NCI-H2029 (cell line): Measurements from ENCODE around the gene DHRS11.

Experiments
- DNase-seq: peaks from one replicate; lab custom pipeline; 2025; lab: John Stamatoyannopoulos, UW

Gene DHRS11, protein sequence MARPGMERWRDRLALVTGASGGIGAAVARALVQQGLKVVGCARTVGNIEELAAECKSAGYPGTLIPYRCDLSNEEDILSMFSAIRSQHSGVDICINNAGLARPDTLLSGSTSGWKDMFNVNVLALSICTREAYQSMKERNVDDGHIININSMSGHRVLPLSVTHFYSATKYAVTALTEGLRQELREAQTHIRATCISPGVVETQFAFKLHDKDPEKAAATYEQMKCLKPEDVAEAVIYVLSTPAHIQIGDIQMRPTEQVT

DNA sequence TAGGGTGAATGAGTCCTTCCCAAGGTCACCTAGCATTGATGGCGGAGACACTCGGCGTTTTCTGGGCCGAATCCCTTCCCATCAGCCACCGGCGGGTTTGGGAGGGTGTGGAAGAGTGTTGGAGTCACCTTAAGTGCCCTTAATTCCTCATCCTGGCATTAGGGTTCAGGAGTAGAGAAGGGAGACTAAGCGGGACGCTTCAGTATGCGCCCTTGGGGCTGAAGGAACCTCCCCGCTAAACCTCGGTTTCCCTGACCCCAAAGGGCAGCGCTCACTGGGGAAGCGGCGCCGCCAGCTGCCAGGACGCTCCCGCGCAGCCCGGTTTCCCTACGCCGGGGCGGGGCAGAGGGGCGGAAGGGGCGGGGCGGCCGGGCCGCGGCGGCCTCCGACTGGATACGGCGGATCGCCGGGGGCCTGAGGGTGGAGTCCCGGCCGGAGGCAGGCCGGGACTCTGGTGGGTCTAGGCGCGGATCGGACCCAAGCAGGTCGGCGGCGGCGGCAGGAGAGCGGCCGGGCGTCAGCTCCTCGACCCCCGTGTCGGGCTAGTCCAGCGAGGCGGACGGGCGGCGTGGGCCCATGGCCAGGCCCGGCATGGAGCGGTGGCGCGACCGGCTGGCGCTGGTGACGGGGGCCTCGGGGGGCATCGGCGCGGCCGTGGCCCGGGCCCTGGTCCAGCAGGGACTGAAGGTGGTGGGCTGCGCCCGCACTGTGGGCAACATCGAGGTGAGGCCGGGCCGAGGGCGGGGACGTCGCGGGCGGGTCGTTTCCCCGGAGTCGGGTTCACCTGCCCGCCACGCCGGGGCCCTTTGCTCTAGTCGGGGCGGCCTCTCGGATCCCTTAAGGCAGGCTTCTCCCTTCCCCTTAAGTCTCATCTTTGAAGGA lies at the start of gene DHRS11:
Gene DHRS11, plus strand, starts transcription at position 446 of the 882 bp plus-strand sequence. Its CDS starts 131 bp downstream, at position 577.
- DNase-seq, result peak; percentile 56

DNA sequence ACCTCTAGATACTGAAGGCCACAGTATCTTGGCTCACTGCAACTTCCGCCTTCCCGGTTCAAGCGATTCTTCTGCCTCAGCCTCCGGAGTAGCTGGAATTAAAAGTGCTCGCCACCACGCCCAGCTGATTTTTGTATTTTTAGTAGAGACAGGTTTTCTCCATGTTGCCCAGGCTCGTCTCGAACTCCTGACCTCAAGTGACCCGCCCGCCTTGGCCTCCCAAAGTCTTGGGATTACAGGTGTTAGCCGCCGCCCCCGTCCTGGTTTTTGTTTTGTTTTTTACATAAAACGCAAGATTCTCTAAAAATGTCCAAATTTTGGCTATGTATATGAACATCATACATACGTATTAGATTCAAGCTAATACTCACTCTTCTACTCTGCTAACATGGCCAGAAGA lies 48.9 kb upstream of the DHRS11 start:
- DNase-seq, result no peak

DNA sequence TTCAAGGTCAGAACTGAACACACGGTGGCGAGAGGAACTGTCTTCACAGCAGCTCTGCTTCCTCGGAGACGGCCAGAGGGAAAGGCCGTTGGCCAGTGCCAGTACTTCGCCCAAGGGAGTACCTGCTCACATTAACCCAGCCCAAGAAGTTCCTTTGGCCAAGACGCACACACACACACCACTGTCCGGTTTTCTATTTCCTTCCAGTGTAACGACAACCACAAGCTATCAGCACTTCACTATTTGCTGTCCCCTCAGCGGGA lies 47.7 kb upstream of the DHRS11 start:
- no peak for DNase-seq

DNA sequence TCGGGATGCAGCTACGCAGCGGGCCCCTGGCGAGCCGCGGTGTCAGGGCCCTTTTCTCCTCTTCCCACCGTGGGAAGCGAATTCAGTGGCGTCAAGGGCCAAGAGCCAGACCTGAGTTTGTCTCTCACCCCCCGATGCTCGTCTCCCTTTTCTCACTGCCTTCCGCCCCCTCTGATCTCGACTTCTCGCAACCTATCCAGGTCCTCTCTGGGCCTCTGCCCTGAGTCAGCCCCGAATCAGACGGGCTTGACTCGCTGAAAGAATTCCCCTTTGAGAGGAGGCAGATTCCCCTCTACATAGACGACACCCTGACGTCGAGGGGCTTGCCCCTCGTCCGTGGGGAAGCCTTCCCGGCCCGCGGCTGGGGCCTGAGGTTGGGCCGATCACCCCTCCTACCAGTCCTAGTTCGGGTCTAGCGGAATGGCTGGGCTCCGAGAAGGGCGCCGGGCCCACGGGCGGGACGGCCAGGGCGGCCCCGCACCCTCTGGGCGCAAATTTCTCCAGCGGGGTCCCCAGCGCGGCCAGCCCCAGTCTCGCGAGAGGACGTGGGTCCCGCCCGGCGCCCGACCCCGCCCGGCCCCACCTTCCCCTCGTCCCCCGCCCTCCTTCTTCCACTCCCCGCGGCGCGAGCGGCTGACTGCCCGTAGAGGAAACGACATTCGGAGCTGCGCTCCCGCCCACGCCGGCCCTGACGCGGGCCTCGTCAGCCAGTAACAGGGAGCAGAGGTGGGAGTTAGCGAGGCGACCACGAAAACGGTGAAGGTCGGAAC lies 47.2 kb upstream of the DHRS11 start, which contains the start of gene GGNBP2:
Gene GGNBP2, plus strand, starts transcription at position 613 of the 770 bp plus-strand sequence. CDS start 806 bp downstream, outside the sequence.
- DNase-seq, result peak; percentile 83

DNA sequence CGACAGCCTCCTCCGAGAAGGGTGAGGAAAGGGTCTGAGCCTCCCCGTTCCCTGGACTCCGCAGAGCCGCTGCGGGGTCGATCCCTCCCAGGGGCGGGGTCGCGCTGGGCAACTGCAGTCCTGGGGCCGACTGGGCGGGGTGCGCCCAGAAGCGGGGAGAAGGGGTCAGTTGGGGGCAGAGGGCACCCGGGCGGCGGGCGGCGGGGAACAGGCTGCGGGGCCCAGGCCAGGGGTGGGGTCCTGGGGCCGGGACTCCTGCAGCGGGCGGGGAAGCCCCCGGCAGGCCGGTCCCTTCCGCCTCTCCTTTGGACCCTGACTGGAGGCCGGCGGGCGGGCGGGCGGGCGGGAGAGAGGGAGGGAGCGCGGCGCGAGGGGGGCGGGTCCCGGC lies 46.6 kb upstream of the DHRS11 start:
- no peak for DNase-seq

DNA sequence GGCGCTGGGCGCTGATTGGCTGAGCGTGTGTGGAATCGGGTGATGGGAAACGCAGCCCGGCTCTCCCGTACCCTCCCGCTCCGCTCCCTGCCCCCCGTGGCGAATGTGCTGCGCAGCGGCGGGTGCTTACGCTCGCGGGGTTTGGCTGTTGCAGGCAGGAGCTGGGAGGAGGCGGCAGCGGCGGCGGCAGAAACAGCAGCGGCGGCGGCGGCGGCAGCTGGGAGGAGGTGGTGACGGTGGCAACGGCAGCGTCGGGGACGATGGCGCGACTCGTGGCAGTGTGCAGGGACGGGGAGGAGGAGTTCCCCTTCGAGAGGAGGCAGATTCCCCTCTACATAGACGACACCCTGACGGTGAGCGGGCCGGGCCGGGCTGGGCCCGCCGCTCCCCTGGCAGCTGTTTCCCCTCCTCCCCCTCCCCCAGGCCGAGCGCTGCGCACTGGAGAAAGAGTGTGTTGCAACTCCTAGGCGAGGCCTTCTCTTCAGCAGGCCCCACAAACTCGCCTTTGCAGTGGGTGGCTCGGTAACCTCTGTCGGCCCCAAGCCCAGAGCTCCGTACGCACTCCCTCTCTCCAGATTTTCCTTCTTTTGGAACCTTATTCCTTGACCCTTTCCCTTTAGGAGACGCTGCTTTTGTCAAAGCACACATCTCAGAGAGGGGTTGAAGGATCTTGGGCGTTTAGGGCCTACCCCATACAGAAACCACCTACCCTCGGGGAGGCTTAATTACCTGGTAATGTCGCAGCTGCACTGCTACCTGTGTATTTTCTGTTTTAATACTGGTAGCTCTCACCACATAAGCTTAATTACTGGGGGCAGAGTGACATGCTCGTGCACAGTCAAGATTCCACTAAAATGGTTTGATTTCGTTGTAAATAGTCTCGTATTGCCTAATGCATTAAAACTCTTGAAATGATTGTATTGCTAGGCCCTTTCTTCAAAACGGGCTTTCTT lies 45.9 kb upstream of the DHRS11 start:
- DNase-seq, result peak; percentile 93

DNA sequence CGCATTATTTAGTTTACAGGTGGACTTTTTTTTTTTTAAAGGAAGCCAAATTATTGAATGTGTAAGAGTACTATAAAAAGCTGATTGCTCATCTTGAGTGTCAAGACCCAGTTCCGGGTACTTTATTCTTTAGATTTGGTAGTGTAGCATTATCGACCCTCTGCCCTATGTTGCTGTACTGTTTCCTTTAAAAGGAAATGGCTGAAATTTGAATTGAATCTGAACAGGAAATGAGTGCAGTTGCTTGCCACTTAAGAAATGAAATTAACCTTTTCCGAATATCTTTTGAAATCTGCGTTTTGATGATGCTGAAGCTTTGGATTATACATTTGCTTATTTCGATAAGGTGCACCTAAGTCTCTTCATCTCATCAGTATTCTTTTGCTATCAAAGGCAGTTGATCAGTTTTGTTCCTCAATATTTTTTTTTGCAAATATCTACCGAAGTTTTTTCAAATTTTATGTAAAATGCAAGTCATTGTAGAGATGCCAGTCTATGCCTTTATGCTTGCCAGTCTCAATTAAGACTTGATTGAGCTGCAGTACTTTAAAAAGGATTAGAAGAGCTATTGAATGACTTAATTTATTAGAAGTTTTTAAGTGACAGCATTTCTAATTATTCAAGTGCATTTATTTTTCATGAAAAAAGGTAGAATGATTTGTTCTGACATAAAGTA lies 45.1 kb upstream of the DHRS11 start:
- DNase-seq, result no peak

DNA sequence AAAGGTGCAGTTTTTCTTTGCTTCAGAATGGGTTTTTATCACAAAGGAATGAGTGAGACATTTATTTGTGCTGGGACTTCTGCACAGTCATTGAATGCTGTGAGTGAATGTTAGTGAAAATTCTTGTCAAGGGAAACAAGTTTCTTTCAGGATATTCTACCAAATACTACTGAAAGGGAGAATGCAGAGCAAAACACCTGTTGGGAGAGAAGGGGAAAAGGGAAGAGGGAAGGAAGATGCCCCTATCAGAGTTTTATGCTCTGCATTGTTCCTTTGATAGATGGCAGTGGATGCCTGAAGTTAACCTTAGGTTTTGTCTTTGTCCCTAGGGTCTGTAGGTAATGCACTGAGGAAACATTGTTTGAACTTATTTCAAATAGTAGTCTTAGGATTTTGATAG lies 43.9 kb upstream of the DHRS11 start:
- DNase-seq, result no peak

DNA sequence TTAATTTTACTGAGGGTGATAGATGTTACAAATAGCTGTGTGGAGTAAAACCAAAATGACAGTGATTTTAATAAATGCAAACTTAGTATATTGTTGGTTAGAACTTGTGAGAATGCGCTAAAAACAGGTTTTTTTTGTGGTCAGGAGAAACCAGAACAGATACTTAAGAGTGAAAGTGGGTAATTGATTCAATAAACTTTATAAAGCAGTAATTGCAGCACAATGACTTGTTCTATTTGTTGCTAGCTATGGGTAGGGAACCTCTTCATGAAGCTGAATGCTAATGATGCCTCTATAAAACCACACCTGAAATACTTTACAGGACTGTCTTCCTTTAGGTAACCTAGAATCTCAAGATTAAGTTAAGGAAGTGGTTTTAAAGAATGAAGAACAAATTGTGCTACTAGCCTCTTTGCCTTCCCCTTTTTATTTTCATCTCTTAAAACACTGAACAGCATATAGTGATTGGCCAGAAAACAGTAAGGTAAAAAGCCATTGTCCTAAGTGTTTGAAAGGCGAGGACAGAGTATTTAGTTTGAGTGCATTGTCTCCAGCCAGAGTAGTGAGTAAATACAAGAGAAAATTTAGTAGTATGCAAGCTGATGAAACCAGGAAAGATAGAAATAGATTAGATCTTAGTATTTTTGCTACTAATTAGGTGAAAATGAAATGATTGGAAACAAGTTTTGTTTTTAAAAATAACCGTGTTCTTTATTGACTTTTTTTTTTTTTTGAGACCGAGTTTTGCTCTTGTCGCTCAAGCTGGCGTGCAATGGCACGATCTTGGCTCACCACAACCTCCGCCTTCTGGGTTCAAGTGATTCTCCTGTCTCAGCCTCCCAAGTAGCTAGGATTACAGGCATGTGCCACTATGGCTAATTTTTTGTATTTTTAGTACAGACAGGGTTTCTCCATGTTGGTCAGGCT lies 40.9 kb upstream of the DHRS11 start:
- DNase-seq, result no peak

DNA sequence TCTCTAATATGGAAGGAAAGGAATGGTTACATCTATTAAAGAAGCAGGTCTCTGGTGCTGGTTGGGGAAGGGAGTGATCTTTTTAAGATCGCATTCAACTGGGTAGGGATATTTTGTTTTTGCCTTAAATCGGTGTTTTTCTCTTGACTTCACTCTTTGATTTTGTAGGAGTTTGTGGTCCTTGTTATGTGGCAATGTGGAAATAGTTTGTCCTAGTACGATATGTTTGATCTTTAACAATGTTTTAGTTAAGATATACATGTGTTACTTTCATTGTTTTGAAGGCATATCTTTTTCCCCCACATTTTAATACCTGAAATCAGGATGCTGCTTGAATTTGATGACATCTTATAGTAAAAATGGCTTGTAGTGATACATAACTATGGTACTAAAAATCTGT lies 38.2 kb upstream of the DHRS11 start:
- DNase-seq, result no peak

DNA sequence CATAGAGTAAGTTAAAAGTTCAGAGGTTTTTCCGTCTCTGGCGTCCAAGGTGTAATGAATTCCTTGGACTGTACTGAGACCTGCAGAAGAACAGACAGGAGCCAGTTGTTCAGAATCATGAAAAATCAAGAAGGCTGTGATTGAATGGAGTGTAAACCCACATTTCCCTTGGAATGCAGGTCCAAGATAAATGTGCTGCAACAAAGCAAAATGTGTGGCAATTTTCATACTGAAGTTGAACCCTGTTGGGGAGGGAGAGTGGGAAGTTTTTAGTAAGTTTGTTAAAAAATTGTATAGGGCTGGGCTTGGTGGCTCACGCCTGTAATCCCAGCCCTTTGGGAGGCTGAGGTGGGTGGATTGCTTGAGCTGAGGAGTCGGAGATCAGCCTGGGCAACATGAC lies 25.6 kb upstream of the DHRS11 start:
- DNase-seq, result no peak

DNA sequence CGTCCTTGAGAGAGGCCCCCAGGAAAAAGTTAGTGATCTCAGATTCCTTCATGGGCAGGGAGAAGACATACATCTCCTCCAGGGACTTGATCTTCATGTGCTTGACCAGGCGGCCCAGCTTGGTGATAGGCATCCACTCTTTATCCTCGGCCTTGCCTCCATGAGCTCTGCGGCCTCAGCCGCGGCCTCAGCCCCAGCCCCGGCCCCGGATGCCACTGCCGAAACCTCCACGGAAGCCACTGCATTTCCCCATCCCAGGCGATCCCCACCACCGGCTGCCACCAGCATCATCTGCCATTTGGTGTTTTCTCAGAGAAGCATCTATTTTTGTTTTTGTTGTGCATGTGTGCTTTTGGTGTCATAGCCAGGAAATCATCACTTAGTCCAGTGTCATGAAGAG lies 16.7 kb upstream of the DHRS11 start:
- no peak for DNase-seq

DNA sequence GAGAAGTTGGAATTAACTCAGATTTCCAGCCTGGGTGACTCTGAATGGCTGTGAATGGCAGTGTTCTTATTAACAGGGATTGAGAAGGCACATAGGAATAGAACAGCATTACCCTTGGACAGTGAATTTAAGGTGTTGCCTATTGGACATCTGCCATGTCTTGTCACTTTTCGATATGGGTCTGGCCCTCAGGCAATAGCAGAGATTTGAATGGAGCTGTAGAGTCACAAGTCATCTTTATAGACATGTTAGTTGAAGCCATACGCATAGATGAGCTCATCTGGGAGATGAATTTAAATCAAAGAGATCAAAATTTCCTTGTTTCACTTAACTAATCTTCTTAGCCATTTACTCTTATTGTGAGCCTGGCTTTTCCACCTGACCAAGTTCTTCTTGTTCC lies 14.9 kb upstream of the DHRS11 start:
- DNase-seq, result no peak

DNA sequence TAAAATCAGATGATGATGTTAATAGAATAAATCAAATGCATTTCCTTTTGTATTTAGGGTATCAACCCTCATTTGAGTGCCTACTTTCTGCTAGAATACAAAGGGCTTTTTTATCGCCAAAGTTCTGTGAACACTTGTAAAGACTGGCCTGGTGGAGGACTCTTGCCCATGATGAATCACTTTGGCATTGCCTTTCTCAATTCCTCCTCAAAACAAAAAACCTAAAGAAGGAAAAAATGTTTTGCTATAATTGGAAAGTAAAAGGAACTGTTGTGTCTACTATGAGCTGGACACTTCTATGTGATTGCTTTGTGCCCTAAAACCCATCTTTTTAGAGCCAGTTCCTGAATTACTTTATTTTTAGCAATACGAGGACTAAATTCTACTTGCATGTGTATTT lies 13.0 kb upstream of the DHRS11 start:
- no peak for DNase-seq

DNA sequence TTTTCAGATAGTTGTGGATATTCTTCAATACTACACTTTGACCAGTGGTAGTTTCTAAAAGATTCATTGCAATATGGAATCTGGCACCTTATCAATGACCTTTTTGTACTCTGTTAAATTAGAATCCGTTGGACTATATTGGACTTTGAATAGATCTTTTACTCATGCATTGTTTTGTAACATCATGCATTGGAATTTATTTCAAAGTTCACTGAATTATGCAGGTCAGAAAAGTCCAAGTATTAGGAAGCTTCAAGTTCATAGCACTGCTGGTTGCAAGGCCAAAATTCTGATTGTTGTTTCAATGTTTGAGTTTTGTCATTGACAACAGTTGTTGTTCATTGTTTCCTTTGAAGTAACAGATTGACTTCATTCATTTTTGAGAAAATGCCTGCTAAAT lies 7.9 kb upstream of the DHRS11 start:
- no peak for DNase-seq

DNA sequence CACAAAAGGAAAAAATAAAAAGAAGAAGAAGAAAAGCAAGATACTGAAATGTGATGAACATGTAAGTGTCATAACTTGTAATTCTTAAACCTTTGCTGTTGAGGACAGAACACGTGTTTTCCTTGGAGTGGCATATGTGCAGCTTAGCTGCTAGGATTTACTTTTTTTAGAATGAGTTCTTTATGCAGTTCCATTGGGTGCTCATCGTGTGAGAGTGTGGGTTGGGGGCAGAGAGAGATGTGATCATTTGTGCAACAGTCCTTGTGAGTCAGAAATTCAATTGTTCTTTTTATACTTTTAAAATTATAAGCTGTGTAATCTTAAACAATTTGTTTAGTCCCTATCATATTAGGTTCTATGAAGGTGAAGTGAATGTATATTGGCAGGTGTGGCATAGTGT lies 5.5 kb upstream of the DHRS11 start:
- DNase-seq, result no peak

DNA sequence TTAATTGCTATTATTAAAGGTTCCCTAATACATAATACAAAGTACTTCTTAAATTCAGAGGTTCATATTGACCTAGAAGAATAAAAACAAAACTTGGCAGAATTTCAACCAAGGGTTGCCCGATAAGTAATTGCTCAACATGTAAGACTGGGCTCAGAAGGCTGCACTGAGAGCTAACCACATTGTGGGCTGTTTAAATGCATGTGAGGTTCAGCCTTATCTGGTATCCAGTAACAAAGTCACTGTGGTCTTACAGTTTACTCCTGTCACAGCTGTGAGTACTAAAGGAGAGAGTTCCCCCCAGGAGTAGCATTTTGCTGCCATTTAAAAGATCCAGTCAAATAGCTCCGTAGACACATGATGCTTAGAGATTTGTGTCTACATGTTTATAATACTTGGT lies 1.6 kb upstream of the DHRS11 start:
- DNase-seq, result no peak

DNA sequence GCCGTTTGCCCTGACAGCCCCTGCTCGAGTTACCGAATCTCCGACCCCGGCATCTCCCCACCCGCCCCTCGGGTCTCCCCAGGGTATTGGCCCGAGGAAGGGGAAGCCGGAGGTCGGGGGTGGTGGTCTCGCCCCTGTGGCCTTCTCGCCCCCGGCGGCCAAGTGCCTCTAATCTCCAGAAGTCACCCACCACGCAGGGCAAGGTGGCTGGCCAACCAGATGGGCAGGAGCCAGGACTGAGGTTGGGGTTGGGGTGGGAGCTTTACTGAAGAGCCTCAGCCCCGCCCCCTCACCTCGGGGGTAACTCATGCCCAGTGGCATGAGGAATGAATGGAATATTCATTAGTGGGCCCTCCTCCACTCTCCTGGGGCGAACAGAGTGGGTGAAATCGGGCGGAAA lies 637 bp downstream of the DHRS11 start:
- no peak for DNase-seq

DNA sequence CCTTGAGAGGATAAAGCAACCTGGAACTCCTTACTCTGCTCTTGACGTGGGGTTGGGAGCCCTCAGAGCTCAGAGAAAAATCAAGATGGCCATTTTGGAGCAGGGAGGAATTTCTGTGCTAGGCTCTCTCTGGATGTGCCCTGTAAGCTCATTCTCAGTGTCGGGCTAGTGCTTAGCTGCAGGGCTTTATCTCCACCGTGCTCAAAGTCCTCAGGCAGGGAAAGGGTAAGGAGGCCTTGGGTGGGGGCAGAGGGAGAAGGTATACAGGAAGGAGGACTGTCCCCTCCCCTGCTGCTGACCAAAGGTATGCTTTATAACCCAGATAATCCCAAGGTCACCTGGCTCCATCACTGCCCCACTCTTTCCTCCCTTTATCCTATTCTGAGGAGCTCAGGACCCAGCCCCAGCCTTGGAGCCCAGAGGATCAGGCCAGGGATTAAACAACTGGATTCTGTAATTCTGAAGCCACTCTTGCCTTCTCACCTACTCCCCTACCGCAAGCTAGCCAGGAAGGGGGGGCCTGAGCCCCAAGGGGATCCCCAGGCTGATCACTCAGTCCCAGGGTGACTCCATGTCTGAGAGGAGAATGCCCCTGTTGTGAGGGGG lies 1.1 kb downstream of the DHRS11 start:
- no peak for DNase-seq
